Stimulated activated CD4-positive, alpha-beta T cell treated with anti-CD3 and anti-CD28 coated beads, TNF-alpha, amount 100 ng/mL, for 48 hours (primary cell): Measurements from ENCODE around the gene KCTD21.

ENCODE experiments used
- DNase-seq, 3 donors: peaks; one replicate each; pipeline ENCODE4 v3.0.0-alpha.2; 2020; ENCODE audit warnings: low read depth in 3 of 3

KCTD21 gene

DNA sequence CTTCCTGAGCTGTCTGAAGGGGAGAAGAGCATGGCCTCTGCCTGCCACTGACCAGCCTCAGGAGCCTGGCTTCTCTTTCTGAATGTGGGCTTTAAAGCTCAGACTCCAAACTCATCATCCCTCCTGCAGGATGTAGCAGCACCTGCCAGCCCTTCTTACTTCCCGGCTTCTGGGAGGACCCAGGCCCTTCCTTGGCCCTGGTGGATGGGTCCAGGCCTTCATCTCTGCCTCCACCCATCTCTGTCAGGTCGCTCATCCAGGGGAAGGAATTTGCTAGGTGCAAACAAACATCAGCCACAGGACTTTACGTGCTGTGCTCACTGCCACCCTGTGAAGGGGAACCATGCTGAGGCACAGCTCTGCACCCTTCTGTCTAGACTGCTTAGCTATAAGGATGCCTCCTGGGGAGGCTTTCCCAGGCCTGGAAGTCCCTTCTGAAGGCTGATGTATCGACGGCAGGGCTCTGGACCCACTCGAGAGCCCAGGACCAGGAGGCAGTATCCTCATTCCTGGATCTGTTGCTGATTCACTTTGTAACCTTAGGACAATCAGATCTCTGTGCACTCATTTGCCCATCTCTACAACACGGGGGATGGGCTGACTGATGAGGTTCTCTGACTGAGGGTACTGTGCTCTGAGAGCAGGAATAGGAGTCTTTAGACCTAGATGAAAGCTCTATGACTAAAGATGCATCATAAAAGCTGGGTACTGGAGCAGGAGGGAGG lies 31.2 kb upstream of the KCTD21 start:
- no peak for DNase-seq

DNA sequence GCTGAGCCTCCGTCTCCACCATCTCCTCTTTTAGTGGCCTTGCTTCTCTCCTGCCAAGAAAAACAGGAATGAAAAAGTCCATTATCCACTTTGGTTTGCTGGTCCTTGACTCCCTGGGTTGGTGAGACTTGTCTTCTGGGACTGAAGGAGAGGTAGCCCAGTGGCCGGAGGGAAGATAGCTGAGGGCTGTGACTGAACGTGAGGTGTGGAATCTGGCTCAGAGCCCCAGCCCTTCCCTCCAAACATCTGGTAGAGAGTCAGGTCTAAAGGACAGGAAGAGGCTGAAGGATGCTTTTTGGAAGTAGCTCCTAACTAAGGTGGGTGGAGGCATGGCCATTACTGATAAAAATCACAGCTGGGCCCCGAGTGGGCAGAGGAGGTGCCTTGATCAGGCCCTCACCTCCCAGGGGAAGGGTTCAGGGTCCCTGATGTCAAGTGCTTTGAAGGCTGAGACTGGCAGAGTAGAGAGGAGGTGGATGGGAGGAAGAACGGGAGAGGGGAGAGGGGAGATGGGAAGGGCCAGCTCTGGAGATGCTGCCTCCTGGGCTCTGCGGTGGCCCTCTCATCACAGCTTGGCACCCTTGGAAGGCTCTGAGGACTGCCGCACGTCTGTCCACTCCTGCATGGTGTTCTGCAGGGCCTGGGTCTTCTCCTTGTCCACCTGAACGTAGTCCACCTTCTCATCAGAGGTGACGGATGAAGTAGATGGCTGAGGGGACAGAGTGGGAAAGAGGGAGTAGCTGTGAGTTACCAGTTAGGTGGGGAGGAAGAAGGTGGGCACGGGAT lies 30.5 kb upstream of the KCTD21 start:
- DNase-seq = no peak

DNA sequence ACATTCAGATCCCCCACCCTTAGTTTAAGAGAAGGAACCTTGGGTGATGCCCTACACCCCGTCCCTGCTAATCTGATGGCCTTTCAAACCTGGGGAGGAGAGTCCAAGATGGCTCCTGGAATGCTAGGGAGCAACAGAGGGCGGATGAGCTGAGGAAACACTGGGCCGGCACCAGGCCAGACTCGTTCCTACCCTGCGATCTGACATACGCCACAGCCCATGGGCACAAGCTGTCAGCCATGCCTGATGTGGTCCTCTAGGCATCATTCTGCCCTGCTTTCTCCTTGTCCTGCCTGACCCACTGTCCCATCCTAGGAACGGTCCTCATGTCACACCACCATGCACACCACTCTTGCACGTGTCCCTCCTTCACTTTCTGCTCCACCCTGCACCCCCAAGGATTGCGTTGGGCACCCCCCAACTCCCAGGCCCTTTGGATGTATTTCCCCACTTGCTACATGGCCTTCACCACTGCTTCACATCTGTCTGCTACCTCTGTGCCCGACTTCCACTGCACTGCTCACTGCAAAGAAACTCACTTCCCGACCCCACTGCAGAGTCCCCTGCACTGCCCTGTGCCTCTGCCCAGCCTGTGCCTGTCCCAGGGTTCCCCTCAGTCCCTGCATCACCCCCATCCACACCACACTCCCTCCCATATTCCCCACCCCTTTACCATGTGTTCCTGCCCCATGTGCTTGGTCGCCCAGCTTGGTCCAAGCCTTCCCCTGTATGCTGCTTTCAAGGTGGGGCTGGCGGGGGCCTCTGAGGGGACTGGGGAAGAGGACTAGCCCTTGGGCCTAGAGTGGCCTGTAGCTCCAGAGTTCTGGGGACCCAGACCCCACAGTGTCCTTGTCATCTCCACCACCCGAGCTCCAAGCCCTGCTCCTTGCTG lies 29.5 kb upstream of the KCTD21 start:
- no peak for DNase-seq

GRCh38 chr11:78216571-78217287 lies 28.3 kb upstream of the KCTD21 start:
- no peak for DNase-seq

- no peak for DNase-seq
Observed at GRCh38 chr11:78216021-78216420, 27.6 kb upstream of the KCTD21 start.

GRCh38 chr11:78214331-78215194 lies 26.1 kb upstream of the KCTD21 start:
- no peak for DNase-seq

DNA sequence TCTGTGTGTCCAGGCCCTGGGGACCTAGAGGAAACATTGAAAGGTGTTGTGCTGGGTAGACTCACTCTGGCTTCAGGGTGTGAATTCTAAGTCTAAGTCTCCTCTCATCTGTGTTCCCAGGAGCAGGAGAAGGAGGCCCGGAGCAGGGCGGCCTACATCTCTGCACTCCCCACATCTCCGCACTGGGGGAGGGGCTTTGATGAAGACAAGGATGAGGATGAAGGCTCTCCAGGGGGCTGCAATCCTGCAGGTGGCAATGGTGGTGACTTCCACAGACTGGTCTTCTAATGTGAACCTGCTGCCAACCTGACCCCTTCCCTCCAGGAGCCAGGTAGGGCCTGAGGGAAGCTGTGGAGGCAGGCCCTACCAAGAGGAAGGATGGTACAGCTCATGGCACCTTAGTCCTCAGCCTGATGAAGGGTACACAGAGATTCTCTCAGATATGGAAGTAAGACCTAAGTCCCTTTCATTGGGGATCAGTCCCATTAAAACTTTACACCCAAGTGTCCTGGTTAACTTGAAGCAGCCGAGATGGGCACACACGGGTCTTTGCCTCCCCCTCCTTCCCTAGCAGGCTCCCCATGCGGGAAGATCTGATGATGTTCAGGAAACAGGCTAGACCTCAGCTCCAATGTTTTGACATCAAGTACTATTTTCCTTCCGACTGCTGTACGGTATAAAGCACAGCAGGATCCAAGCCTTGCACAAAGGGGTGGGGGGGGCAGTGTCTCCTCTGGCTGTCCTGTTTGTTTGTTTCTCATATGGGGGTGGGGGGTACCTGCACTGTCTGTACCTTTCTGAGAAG lies 25.3 kb upstream of the KCTD21 start:
- DNase-seq = no peak

- DNase-seq = no peak
Observed at GRCh38 chr11:78212586-78213371, 24.4 kb upstream of the KCTD21 start.

- DNase-seq = no peak
Observed at GRCh38 chr11:78211565-78211964, 23.1 kb upstream of the KCTD21 start.

GRCh38 chr11:78210000-78210608 lies 21.7 kb upstream of the KCTD21 start:
- no peak for DNase-seq

DNA sequence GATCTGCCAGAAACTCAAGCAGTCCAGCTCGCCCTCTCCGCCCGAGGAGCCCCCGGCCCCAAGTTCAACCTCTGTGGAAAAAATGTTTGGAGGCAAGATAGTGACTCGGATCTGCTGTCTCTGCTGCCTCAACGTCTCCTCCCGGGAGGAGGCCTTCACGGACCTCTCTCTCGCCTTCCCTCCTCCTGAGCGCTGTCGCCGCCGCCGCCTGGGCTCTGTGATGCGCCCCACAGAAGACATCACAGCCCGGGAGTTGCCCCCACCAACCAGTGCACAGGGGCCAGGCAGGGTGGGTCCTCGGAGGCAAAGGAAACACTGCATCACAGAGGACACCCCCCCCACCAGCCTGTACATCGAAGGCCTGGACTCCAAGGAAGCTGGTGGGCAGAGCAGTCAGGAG lies 21.1 kb upstream of the KCTD21 start:
- no peak for DNase-seq

- DNase-seq = no peak
Observed at GRCh38 chr11:78208257-78209165, 20.1 kb upstream of the KCTD21 start.

DNA sequence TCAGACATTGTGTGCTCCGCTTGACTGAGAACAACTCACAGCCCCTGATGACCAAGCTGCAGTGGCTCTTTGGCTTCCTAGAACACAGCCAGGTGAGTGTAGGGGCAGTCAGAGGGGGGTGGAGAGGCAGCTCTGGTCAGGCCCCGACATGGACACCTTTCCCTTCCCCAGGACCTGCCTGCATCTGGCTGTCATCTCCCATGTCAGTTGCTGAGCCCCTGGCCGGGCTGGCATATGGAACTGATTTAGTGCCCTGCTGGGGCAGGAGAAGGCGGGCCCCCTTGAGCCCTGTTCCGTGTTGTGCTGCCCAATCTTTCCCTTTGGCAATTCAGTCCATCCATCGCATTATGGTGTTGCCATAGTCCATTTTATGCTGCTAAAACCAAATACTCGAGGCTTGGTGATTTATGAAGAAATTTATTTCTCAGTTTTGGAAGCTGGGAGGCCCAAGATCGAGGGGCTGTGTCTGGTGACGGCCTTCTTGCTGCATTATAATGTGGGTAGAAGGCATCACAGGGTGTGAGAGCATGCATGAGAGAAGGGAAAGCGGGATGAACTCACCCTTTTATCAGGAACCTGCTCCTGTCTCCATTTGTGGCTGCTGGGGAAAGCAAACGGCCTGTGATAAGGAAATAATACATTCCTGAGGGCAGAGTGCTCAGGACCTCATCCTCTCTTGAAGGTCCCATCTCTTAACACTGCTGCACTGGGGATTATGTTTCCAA lies 19.3 kb upstream of the KCTD21 start:
- no peak for DNase-seq

GRCh38 chr11:78205691-78206090 lies 17.3 kb upstream of the KCTD21 start:
- no peak for DNase-seq

DNA sequence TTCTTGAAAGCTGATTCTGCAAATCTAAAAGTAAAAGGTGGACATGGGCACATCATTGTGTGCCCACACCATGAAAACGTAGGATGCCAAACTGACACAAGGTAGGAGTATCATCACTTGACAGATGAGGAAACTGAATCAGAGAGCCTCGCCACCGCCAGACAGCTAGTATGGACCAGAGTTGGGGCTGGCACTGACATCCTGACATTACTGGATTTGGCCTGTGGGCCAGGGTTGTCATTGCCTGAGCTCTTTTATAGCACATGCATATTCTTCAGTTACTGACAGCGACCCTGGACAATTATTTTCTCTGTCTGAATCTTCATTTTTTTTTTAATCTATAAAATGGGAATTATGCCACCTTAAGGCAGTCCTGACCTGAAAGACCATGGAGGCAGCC lies 16.8 kb upstream of the KCTD21 start:
- DNase-seq = no peak

DNA sequence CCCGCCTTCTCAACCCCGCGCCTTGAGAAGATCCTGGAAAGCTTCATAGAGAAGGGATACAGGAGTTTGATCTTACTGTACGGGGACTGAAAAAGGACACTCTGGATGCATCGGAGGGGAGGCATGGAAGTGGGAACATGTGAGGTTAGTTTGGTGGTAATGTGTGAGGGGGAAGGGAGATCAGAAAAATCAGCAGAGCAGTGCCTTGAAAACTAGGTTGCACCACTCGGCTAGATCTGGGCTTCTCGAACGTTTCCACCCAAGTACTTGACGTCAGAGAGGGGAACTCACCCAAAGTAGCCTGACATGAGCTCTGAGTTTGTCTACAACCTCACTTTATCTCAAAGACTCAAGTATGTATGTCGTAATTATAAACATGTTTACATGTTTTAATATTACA lies 14.8 kb upstream of the KCTD21 start:
- no peak for DNase-seq

GRCh38 chr11:78202733-78203167 lies 14.3 kb upstream of the KCTD21 start:
- DNase-seq = peak in 1 of 3 donors; percentile 16
